DMS53 treated with DMSO at 0.1 percent for 48 hours (cell line): ENCODE results near the gene GADD45GIP1.

Source experiments
- DNase-seq: peaks from one replicate; lab custom pipeline; 2025; ENCODE audit not compliant: unreplicated experiment; lab: John Stamatoyannopoulos, UW

GADD45GIP1 gene

GRCh38 chr19:12956446-12957388 lies at the start of gene GADD45GIP1:
Gene GADD45GIP1, minus strand, starts transcription at chr19:12957223. Its CDS starts 11 bp downstream, at chr19:12957212.
- DNase-seq = peak; percentile 66

GRCh38 chr19:13005861-13006370 lies 48.9 kb upstream of the GADD45GIP1 start:
- no peak for DNase-seq

DNA sequence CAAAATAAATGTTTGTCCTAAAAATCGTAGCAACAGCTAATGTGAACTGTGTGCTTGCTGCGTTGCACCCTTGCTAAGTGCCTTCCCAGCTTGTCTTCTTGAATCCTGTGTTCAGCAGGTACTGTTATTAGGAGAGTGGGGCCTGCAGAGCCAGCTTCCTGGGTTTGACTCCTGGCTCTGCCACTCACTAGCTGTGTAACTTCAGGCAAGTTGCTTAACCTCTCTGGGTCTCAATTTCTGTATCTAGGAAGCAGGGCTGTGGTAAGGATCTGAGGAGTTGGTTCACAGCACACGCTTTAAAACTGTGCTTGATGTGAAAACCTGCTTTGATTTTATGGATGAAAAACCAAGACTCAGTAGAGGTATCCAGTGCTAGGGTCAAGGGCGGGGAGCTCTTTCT lies 48.2 kb upstream of the GADD45GIP1 start:
- no peak for DNase-seq

DNA sequence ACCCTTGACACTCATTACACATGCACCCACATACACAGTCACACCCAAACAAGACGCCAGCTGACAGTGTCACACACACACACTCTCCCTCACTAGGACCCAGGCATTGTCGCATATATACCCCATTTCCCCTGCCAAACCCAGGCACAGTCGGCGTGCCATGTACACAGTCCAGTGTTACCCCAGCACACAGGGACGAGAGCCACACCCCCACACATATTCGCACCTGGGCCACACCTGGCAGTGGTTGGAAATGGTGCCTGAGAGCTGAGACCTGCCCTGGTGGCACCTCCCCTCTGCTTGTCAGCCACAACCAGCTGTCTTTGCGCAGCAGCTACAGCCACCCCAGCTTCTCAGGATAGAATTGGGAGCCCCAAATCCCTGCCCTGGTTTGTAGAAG lies 47.2 kb upstream of the GADD45GIP1 start:
- DNase-seq = no peak

DNA sequence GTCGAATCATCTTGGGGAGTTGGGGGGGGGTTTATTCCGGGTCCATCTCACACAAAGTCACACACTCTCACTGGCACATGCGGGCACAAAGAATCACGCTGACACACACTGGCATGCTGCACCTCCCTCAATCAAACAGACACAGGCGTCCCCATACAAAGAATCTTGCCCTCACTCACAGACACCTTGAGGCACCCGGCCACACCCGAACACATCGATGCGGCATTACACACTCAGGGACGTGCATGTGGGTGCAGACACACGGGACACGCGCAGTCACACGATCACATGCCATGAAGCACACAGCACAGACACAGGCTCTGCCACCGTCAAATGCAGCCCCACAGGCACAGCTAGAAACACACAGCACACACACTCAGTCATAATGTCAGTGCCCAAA lies 46.1 kb upstream of the GADD45GIP1 start:
- DNase-seq = no peak

GRCh38 chr19:13002166-13002898 lies 45.3 kb upstream of the GADD45GIP1 start:
- DNase-seq = no peak

GRCh38 chr19:13001502-13002165 lies 44.6 kb upstream of the GADD45GIP1 start:
- DNase-seq = no peak

DNA sequence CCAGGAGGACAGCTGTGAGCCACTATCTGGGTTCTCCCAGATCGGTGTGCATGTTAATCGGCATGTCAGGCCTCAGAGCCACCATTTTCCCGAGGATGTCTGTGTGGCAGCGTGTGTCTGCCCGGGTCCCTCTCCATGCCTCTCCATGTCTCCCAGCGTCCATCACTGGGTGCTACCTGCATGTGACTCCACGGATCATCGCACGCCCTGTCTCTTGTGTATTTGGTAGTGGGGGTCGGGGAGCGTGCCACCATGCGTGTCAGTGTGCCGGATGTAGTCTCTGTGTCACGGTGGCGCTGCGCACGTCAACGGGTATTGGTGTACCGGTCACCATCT lies 44.1 kb upstream of the GADD45GIP1 start:
- no peak for DNase-seq

DNA sequence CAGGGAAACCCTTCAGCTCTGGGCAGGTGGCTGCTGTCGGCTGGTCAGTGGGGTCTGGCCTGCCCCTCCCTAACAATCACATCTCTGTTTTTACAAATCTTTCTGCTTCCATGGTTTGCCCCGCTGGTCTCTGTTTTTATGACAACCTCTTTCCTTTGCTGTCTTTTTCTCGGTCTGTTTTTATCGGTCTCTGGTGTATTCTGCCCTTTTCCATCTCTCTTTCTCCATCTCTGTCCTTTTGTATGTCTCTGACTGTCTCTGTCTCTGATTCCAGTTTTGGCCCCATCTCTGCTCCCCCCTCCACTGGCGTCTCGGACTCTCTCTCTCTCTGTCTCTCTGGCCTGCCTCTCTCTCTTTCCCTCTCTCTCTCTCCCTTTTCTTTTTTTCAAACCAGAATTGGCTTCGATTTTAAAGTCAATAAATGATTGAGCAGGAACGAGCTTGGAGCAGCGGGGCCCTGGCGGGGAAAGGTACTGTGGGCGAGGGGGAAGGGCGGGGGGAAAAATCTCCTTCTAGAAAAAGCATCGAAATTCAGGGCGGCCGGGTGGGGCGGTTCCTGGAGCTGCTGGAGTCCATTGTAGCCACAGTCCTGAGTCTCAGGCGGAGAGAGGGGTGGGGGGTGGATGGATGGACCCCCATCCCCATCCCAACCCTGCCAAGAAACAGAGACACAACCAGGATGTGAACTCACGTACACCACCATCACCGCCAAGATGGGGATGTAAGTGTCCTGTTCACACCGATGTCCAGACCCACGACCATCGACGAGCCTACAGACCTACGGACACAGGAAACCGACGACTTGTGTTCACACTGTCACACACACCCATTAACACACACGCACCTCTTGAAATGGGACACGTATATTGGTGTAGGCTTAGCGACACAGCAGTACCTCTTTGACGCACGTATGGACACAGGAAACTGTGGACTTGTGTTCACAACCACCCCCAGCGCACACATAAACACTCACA lies 41.2 kb upstream of the GADD45GIP1 start:
- DNase-seq = no peak

DNA sequence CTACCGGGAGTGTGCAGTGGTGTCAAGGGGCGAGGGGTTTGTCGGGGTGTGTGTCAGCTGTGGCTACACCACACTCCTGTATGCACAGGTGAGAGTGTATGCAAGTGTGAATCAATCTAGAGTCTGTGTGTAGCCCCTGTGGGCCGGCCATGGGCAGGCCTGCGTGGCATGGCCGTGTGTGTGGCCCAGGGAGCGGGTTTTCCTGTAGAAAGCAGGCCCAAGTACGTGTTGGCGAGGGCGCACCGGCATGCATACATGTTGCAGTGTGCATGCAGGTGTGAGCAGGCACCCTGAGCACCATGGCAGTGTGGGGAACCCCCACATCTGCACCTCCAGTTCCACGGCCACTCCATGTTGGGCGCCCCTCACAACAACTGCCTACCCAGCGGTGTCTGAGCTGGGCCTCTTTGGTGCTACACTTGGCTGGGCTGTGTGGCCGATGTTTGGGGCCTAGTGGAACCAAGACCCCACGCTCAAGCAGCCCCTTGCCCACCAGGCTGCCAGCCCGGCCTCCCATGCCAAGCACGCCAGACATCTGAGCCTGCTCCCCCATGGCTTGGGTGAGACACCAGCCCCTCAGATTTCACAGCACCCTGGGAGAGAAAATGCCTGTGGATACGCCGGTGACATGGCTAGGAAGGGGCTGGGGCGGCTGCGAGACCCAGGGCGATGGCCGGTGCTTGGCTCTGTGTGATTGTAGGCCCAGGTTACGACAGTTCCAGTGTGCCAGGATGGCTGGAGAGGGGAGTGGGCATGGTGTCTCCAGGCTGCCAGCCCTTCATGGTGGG lies 40.4 kb upstream of the GADD45GIP1 start:
- DNase-seq = no peak

- no peak for DNase-seq
Observed at GRCh38 chr19:12996406-12997094, 39.5 kb upstream of the GADD45GIP1 start.

DNA sequence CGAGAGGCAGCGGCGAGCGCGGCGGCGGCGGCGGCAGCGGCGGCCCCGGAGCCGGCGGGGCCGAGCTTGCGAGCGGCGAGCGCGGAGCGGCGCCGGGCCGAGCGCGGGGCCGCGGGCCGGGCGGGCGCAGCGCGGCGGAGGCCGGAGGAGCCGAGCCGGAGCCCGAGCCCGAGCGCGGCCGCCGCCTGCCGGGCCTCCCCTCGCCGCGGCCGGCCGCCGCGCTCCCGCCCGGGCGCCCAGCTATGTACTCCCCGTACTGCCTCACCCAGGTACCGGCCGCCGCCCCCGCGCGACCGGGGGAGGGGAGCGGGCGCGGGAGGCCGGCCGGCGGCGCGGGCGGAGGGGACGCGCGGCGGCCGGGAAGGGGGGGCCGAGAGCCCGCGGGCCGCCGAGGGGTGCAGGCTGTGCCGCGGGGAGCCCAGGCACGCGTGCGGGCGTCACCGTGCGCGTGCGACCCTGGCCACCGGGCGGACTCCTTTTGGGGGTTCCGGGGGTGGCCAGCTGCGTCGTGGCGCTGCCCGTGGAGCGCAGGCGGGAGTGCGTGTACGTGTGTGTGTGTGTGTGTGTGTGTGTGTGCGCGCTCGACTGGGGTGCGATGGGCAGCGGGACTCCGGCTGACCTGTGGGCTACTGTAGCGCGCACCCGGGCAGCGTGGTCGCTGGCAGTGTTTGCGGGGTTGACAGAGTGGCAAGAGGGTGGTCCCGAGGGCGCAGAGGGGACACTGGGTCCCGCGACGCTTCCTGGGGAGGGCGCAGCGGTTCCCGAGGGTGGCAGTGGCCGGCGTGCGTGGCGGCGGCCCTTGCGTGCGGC lies 38.8 kb upstream of the GADD45GIP1 start:
- DNase-seq = no peak

GRCh38 chr19:12994701-12995595 lies 37.9 kb upstream of the GADD45GIP1 start, which contains the start of gene NFIX:
Gene NFIX, plus strand, starts transcription at chr19:12995475. Its CDS starts 363 bp downstream, at chr19:12995838.
- no peak for DNase-seq

DNA sequence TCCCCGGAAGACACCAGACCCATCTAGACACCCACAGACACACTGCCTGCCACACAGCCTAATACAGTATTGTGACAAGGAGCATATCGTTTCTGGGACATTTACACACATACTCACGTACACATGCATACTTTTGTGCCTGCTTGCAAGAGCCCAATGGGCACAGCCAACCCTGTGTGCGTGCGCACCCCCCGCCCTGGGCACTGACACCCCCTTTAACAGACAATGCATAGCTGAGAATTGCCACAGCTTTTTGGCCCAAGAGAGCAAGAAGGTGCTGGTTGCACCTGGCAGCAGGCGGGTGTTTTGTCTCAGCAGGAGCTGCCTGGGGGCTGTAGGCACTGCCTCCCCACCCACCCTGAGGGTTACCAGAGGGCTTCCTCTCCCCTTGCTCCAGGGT lies 36.5 kb upstream of the GADD45GIP1 start:
- DNase-seq = no peak

DNA sequence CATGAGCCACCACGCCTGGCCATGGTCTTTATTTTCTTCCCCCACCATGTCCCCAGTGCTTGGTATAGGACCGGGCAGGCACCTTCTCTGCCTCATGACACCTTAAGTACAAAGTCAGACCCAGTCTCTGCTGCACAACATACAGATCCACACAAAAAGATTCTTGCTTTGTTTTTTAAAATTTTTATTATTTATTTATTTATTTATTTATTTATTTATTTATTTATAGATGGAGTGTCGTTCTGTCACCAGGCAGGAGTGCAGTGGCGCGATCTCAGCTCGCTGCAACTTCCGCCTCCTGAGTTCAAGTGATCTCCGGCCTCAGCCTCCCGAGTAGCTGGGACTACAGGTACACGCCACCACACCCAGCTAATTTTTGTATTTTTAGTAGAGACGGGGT lies 35.7 kb upstream of the GADD45GIP1 start:
- DNase-seq = no peak

- no peak for DNase-seq
Observed at GRCh38 chr19:12991296-12991695, 34.3 kb upstream of the GADD45GIP1 start.

DNA sequence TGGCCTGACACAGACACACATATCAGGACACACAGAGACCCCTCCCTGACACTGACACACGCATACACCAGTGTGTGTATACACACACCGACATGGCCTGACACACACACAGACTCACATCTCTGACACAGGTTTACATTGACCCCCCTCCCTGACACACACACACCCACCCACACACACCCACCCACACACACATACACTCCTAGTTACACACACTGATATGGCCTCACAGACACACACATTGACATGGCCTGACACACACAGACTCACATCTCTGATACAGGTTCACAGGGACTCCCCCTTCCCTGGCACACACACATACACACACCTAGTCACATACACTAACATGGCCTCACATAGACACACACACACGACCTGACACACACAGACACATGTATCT lies 33.8 kb upstream of the GADD45GIP1 start:
- no peak for DNase-seq
